Measurements from ENCODE around the gene SKAP2.

SKAP2 gene

GRCh38 chr7:26658389-26659084 is 205.9 kb downstream of the SKAP2 start:
- DNase-seq, result no peak

- no peak for DNase-seq
Observed at GRCh38 chr7:26657686-26658388, 206.6 kb downstream of the SKAP2 start.

- no peak for DNase-seq
Observed at GRCh38 chr7:26657206-26657641, 207.2 kb downstream of the SKAP2 start.

GRCh38 chr7:26656735-26657134 is 207.7 kb downstream of the SKAP2 start:
- DNase-seq, result no peak

GRCh38 chr7:26655781-26656180 is 208.6 kb downstream of the SKAP2 start:
- DNase-seq, result no peak

GRCh38 chr7:26653430-26654399 is 210.7 kb downstream of the SKAP2 start:
- DNase-seq, result no peak

- no peak for DNase-seq
Observed at GRCh38 chr7:26652401-26653100, 211.8 kb downstream of the SKAP2 start.

GRCh38 chr7:26650103-26650502 is 214.3 kb downstream of the SKAP2 start:
- no peak for DNase-seq

- no peak for DNase-seq
Observed at GRCh38 chr7:26649388-26649787, 215.0 kb downstream of the SKAP2 start.

GRCh38 chr7:26648554-26648953 is 215.8 kb downstream of the SKAP2 start:
- no peak for DNase-seq

GRCh38 chr7:26646336-26647048 is 217.9 kb downstream of the SKAP2 start:
- DNase-seq, result peak; percentile 49

- peak; percentile 70 for DNase-seq
Observed at GRCh38 chr7:26645121-26645520, 219.3 kb downstream of the SKAP2 start.

- DNase-seq, result no peak
Observed at GRCh38 chr7:26642416-26642815, 222.0 kb downstream of the SKAP2 start.

- no peak for DNase-seq
Observed at GRCh38 chr7:26639695-26640094, 224.7 kb downstream of the SKAP2 start.

- no peak for DNase-seq
Observed at GRCh38 chr7:26639111-26639510, 225.3 kb downstream of the SKAP2 start.

- no peak for DNase-seq
Observed at GRCh38 chr7:26638140-26638539, 226.2 kb downstream of the SKAP2 start.

- DNase-seq, result no peak
Observed at GRCh38 chr7:26637610-26638009, 226.8 kb downstream of the SKAP2 start.

- no peak for DNase-seq
Observed at GRCh38 chr7:26636808-26637207, 227.6 kb downstream of the SKAP2 start.

- DNase-seq, result no peak
Observed at GRCh38 chr7:26633557-26633956, 230.8 kb downstream of the SKAP2 start.

- DNase-seq, result no peak
Observed at GRCh38 chr7:26631601-26632000, 232.8 kb downstream of the SKAP2 start.

- DNase-seq, result no peak
Observed at GRCh38 chr7:26630941-26631580, 233.3 kb downstream of the SKAP2 start.

- no peak for DNase-seq
Observed at GRCh38 chr7:26630361-26630760, 234.0 kb downstream of the SKAP2 start.
